ENCODE data around the gene CTIF.

CTIF gene

GRCh38 chr18:48780913-48781162, 242.0 kb downstream of the CTIF start:
- no peak for DNase-seq

- DNase-seq = no peak
Observed at GRCh38 chr18:48781163-48781987, 242.5 kb downstream of the CTIF start.

- DNase-seq = no peak
Observed at GRCh38 chr18:48781988-48782363, 243.1 kb downstream of the CTIF start.

- no peak for DNase-seq
Observed at GRCh38 chr18:48782381-48782861, 243.6 kb downstream of the CTIF start.

- DNase-seq = no peak
Observed at GRCh38 chr18:48783616-48784520, 245.0 kb downstream of the CTIF start.

- no peak for DNase-seq
Observed at GRCh38 chr18:48784656-48785055, 245.8 kb downstream of the CTIF start.

- DNase-seq = no peak
Observed at GRCh38 chr18:48785091-48785614, 246.3 kb downstream of the CTIF start.

- no peak for DNase-seq
Observed at GRCh38 chr18:48785736-48786454, 247.1 kb downstream of the CTIF start.

GRCh38 chr18:48786455-48787202, 247.8 kb downstream of the CTIF start:
- no peak for DNase-seq

- no peak for DNase-seq
Observed at GRCh38 chr18:48787203-48788151, 248.6 kb downstream of the CTIF start.

- no peak for DNase-seq
Observed at GRCh38 chr18:48788373-48788772, 249.5 kb downstream of the CTIF start.

GRCh38 chr18:48789259-48789812, 250.5 kb downstream of the CTIF start:
- no peak for DNase-seq

- DNase-seq = no peak
Observed at GRCh38 chr18:48790226-48790863, 251.5 kb downstream of the CTIF start.

GRCh38 chr18:48790869-48791635, 252.2 kb downstream of the CTIF start:
- no peak for DNase-seq

- no peak for DNase-seq
Observed at GRCh38 chr18:48791636-48792105, 252.8 kb downstream of the CTIF start.

GRCh38 chr18:48792141-48792540, 253.3 kb downstream of the CTIF start:
- no peak for DNase-seq

GRCh38 chr18:48792611-48793380, 254.0 kb downstream of the CTIF start:
- DNase-seq = no peak

GRCh38 chr18:48794251-48794970, 255.6 kb downstream of the CTIF start:
- no peak for DNase-seq

All from SW 1271 (cell line).